Ishikawa (cell line): ENCODE measurements around the gene PITPNC1.

Experiments used
- CEBPB ChIP-seq: IDR thresholded peaks from 2 replicates; pipeline ENCODE4 v1.6.1; 2012
- EP300 ChIP-seq: IDR thresholded peaks from 2 replicates; pipeline ENCODE4 v1.6.1; 2012; ENCODE audit warnings: borderline replicate concordance
- RAD21 ChIP-seq: IDR thresholded peaks from 2 replicates; pipeline ENCODE4 v1.6.1; 2012; ENCODE audit warnings: low read depth
- REST ChIP-seq: IDR thresholded peaks from 2 replicates; pipeline ENCODE4 v1.6.1; 2012; ENCODE audit warnings: low read depth, mild to moderate bottlenecking
- TCF12 ChIP-seq: IDR thresholded peaks from 2 replicates; pipeline ENCODE4 v1.6.1; 2012; ENCODE audit warnings: low read depth
- TF ChIP-seq, protein P1 (sequence below): IDR thresholded peaks from 2 replicates; pipeline ENCODE4 v1.6.1; 2012

- TF ChIP-seq TCF12, result no peak
- no peak for TF ChIP-seq CEBPB
- no peak for TF ChIP-seq RAD21
- TF ChIP-seq, protein P1, sequence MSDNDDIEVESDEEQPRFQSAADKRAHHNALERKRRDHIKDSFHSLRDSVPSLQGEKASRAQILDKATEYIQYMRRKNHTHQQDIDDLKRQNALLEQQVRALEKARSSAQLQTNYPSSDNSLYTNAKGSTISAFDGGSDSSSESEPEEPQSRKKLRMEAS, result no peak
- TF ChIP-seq REST, result no peak
- TF ChIP-seq EP300, result no peak
Observed at GRCh38 chr17:67425571-67426160, 48.6 kb downstream of the PITPNC1 start.
